GM12875 (cell line): ENCODE results near the gene ASPSCR1.
"Not testable (repeated sequence)": the region's sequence is repeated elsewhere in the genome, so short reads cannot be mapped to it uniquely, and the experiment has no call there.

Source experiments
- H3K4me3 ChIP-seq: one replicate; pipeline ENCODE4 v1.5.1; 2011; ENCODE audit warnings: low read depth, low read length, control low read depth
- TF ChIP-seq, protein P1 (sequence below): IDR thresholded peaks from 2 replicates; pipeline ENCODE4 v1.5.1; 2011; ENCODE audit warnings: low read depth, mild to moderate bottlenecking, control low read depth, inconsistent platforms, low read length, moderate library complexity, borderline replicate concordance; ENCODE audit not compliant: insufficient read depth

ASPSCR1 gene

GRCh38 chr17:82037889-82038195, 60.4 kb downstream of the ASPSCR1 start:
- no peak overlapping the region for H3K4me3 ChIP-seq
- TF ChIP-seq, protein P1, sequence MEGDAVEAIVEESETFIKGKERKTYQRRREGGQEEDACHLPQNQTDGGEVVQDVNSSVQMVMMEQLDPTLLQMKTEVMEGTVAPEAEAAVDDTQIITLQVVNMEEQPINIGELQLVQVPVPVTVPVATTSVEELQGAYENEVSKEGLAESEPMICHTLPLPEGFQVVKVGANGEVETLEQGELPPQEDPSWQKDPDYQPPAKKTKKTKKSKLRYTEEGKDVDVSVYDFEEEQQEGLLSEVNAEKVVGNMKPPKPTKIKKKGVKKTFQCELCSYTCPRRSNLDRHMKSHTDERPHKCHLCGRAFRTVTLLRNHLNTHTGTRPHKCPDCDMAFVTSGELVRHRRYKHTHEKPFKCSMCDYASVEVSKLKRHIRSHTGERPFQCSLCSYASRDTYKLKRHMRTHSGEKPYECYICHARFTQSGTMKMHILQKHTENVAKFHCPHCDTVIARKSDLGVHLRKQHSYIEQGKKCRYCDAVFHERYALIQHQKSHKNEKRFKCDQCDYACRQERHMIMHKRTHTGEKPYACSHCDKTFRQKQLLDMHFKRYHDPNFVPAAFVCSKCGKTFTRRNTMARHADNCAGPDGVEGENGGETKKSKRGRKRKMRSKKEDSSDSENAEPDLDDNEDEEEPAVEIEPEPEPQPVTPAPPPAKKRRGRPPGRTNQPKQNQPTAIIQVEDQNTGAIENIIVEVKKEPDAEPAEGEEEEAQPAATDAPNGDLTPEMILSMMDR: no peak

- not testable (repeated sequence) for H3K4me3 ChIP-seq
These were observed 61.5 kb downstream of the ASPSCR1 start for GRCh38 chr17:82038796-82039409.

GRCh38 chr17:82039695-82040299, 62.4 kb downstream of the ASPSCR1 start:
- TF ChIP-seq, protein P1: no peak
- no peak overlapping the region for H3K4me3 ChIP-seq

GRCh38 chr17:82041144-82041814, 63.9 kb downstream of the ASPSCR1 start:
- no peak overlapping the region for H3K4me3 ChIP-seq
- TF ChIP-seq, protein P1: no peak

DNA sequence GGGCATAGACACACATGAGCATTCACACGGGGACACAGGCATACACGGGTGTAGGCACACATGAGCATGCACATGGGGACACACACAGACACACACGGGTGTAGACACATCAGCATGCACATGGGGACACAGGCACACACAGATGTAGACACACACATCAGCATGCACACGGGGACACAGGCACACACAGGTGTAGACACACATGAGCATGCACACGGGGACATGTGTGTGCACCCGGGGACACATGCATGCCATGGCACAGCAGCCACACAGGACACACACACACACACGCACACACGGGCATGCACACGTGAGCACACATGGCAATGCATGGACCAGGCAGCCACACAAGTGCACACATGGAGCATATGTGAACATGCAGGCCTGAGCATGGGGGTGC, 65.2 kb downstream of the ASPSCR1 start:
- no peak overlapping the region for H3K4me3 ChIP-seq
- TF ChIP-seq, protein P1: no peak

- H3K4me3 ChIP-seq: no peak overlapping the region
- TF ChIP-seq, protein P1: no peak
These were observed 66.1 kb downstream of the ASPSCR1 start for GRCh38 chr17:82043507-82043906.

DNA sequence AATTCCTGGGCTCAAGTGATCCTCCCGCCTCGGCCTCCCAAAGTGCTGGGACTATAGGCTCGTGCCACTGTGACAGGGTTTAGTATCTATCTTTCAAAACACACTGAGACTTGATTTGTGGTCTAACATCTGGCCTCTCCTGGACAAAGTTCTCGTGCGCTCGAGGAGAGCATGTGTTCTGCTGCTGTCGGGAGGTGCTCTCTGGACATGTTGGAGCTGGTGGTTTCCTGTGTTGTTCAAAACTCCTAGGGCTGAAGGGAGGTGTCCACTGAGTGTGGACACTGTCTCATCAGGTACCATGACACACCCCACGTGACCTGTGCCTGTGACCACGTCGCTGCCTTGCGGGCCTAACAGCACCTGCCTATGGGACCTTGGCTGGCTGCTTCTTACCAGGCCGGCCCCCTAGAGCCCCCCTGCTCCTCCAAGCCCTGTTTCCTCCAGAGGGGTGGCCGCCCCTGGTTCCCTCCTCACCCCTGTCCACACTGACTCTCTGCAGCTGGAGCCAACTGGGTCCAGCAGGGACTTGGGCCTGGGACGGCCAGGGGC, 68.6 kb downstream of the ASPSCR1 start:
- no peak overlapping the region for H3K4me3 ChIP-seq
- TF ChIP-seq, protein P1: no peak
